ENCODE measurements around the gene ETDA.
"Not testable (repeated sequence)": the region's sequence is repeated elsewhere in the genome, so short reads cannot be mapped to it uniquely, and the experiment has no call there.

The ETDA gene
- total RNA-seq: 0 to 0.03 (median 0) reads per million in 18 experiments

GRCh38 chrX:135252011-135252518 lies at the start of gene ETDA:
ETDA (plus strand) TSS chrX:135252061; CDS start chrX:135253277, 1,216 bp downstream.
- not testable (repeated sequence) for DNase-seq

- not testable (repeated sequence) for DNase-seq
Measured at GRCh38 chrX:135206427-135206826, 45.4 kb upstream of the ETDA start.

GRCh38 chrX:135213200-135213844 lies 38.5 kb upstream of the ETDA start:
- DNase-seq: no peak

GRCh38 chrX:135245989-135246388 lies 5.9 kb upstream of the ETDA start:
- DNase-seq: not testable (repeated sequence)

GRCh38 chrX:135256087-135256684 lies 4.3 kb downstream of the ETDA start:
- DNase-seq: not testable (repeated sequence)

- DNase-seq: no peak
Measured at GRCh38 chrX:135256923-135257322, 5.1 kb downstream of the ETDA start.

GRCh38 chrX:135257469-135257868 lies 5.6 kb downstream of the ETDA start:
- no peak for DNase-seq

- DNase-seq: not testable (repeated sequence)
Measured at GRCh38 chrX:135260976-135261375, 9.1 kb downstream of the ETDA start.

GRCh38 chrX:135263376-135263775 lies 11.5 kb downstream of the ETDA start:
- not testable (repeated sequence) for DNase-seq

- no peak for DNase-seq
Measured at GRCh38 chrX:135264206-135264605, 12.3 kb downstream of the ETDA start.

GRCh38 chrX:135273162-135273561 lies 21.3 kb downstream of the ETDA start:
- no peak for DNase-seq

GRCh38 chrX:135275973-135276372 lies 24.1 kb downstream of the ETDA start:
- DNase-seq: peak in 1 of 2 donors; percentile 6

- no peak for DNase-seq
Measured at GRCh38 chrX:135287266-135287823, 35.5 kb downstream of the ETDA start.

GRCh38 chrX:135295238-135295943 lies 43.5 kb downstream of the ETDA start:
- peak; percentile 28 to 45 for DNase-seq

- no peak for DNase-seq
Measured at GRCh38 chrX:135295944-135296305, 44.1 kb downstream of the ETDA start.

- DNase-seq: no peak
Measured at GRCh38 chrX:135302269-135302873, 50.5 kb downstream of the ETDA start.
